Putamen (tissue), 1 donor: ENCODE data around the gene RITA1.

Experiments
- DNase-seq: peaks from one replicate; pipeline ENCODE4 v3.0.0-alpha.2; 2016; ENCODE audit warnings: low spot score

Gene RITA1

DNA sequence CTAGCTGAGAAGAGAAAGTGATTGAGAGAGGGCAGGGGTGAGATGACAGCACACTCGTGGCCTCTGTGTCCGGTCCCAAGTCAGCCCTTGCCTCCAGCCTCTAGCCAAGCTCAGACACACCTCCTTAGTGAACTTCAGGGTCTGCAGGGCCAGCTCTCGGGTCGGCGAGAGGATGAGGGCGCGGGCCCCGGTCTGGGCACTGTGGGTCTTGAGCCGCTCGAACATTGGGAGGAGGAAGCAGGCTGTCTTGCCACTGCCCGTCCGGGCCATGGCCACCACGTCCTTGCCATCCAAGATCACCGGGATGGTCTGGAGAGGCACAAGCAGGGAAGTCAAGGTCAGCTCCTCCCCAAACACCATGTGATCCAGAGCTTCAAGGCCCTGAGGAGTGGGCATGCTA is 6.5 kb upstream of the RITA1 start:
- no peak for DNase-seq

DNA sequence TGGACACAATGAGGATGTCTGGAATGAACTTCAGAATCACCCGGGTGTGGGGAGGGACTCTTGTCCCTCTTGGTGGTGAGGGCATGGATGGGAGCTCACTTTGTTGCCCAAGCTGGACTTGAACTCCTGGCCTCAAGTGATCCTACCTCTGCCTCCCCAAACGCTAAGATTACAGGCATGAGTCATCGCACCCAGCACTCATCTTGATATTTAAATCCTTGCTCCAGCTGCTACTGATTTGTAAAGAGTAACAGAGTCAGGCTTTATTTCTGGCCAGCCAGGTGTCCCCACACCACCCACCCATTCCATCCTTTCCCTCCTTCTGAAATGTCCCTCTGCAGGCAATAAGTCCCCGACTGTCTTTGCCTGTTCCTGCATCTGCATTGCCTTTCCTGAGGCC is 5.2 kb upstream of the RITA1 start:
- no peak for DNase-seq

DNA sequence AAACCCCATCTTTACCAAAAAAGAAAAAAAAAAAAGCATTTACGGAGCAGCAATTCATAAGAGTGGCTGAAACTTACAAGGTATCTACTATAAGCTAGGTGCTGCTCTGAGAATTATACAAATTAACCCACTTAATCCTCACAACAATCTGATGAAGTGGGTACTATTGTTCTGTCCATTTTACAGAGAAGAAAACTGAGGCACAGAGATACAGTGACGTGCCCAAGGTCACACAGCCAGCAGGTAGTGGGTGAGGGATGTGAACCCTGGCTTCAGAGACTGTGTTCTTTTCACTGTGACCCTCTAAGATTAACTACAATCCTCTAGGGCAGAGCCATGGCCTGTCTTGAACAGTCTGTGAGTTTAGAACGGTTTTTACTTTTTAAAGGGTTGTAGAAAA is 3.5 kb upstream of the RITA1 start:
- no peak for DNase-seq

DNA sequence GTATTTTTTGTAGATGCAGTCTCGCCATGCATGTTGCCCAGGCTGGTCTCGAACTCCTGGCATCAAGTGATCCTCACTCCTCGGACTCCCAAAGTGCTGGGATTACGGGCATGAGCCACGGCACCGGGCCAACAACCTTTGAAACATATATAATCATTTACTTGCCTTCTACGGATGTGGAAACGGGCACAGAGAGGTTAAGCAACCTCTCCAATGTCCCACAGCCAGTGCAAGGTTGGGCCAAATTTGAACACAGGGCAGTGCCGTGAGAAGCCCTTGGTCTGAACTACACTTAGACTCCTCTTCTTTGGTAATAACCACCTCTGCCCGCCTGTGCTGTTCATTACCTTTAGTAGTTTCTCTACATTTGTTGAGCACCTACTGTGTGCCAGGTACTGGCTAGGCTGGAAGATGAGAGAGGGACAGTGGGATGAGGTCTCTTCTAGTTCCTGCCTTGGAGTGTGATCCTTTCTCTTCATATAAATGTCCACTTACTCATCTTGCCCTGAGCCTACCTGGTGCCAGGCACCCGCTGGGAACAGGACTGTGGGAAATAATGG is 2.4 kb upstream of the RITA1 start:
- no peak for DNase-seq

DNA sequence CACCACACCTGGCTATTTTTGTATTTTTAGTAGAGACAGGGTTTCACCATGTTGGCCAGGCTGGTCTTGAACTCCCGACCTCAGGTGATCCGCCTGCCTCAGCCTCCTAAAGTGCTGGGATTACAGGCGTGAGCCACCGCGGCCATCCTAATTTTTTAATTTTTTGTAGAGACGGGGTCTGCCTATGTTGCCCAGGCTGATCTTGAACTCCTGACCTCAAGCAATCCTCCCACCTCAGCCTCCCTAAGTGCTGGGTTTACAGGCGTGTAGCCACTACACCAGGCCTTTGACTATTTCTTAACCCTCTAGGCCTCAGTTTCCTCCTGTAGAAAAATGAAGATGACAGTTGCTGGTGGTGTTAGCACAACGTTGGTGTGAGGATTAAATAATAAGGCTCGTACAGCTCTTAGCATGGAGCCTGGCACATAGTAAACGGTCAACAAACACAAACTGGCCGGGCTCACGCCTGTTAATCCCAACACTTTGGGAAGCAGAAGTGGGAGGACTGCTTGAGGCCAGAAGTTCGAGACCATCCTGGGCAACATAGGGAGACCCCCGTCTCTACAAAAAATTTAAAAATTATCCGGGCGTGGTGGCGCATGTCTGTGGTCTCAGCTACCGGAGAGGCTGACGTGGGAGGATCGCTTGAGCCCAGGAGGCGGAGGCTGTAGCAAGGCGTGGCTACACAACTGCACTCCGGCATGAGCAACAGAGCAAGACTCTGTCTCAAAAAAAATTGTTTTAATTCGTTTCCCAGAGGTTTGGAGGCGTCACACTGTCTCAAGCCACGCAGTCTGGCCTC is 1.2 kb upstream of the RITA1 start:
- DNase-seq, result no peak

DNA sequence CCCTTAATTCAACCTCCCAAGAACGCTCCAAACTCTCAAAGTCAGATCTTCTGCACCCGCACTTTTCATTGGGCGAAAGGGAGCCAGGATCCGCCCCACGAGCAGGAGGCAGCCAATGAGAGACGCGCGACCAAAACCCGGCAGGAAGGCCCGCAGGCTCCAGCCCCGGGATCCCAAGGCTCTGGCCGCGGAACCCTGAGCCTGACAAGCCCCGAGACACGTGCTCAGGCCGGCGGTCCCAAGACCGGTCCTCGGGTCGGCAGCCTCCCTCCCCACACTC is 681 bp upstream of the RITA1 start:
- DNase-seq, result peak; percentile 85

DNA sequence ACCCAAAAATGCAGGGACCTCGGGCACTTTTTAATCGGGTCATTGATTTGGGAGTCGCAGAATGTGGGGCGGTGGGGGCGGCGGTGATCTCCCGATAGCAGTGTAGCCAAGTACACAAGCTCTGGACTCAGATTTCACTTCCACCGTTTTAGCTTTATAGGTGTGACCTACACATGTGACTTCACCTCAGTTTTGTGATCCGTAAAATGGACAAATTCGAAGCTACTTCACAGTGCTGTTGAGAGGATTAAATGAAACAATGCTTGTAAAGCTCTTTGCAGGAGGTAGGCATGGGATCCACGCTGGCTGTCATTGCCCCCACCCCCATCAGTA is 478 bp downstream of the RITA1 start:
- DNase-seq, result no peak

DNA sequence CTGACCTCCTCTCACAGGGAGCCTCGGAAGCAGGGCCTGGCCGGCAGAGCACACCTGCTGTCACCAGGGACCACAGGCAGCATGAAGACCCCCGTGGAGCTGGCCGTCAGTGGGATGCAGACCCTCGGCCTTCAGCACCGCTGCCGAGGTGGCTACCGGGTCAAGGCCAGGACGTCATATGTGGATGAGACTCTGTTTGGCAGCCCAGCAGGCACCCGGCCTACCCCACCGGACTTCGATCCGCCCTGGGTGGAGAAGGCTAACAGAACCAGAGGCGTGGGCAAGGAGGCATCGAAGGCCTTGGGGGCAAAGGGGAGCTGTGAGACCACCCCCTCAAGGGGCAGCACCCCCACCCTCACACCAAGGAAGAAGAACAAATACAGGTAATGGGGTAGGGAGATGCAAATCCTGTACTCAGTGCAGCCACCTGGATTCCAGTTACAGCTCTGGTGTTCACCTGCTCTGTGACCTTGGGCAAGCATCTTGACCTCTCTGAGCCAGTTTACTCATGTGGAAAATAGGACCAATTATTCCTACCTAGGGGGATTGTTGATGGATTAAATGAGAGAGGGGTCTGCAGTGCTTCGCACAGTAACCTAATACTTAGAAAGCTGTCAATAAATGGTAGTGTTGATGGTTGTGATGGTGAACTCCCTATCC is 1.3 kb downstream of the RITA1 start:
- DNase-seq, result no peak

DNA sequence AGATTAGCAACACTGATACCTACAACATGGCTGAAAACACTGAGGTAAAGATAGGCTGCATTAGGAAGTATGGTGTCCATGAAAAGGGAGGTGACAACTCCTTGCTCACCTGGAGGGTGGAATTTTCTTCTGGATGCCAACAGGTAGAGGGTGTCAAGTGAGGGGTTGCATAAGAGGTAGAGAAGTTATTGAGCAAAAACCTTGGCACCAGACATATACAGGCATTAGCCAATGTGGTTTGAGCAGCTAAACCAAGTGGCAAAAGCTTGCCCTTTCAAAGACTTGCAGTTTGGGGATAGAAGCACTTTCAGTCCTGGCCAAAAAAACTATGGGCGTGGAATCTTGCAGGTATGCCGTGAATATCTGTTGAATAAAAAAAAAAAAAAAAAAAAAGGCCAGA is 3.8 kb downstream of the RITA1 start:
- DNase-seq, result no peak

DNA sequence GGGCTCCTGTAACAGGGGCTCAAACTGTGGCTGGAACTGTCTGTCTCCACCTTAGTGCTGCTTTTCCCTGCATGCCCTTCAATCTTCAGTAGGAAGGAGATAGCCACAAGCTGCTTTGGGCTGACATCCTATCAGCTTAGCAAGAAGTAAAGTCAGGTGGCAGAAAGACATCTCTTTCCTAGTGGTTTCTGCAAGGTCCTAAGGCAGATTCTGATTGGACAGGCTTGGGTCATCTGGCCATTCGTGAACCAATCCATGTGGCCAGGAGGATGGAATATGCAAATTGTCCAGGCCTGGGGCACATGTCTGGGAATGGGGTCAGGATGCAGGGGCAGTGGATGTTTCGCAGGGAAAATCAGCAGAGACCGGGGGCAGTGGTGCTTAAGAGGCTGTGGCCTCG is 5.2 kb downstream of the RITA1 start:
- DNase-seq, result no peak

DNA sequence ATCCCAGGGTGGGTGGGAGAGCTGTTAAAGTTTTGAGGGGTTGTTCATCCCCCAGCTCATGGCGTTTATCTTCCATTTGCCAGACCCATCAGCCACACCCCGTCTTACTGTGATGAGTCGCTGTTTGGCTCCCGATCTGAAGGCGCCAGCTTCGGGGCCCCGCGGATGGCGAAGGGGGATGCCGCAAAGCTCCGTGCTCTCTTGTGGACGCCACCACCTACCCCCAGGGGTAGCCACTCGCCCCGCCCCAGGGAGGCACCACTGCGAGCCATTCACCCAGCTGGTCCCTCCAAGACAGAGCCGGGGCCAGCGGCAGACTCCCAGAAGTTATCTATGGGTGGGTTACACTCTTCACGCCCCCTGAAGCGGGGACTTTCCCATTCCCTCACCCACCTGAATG is 5.7 kb downstream of the RITA1 start:
- DNase-seq, result no peak

DNA sequence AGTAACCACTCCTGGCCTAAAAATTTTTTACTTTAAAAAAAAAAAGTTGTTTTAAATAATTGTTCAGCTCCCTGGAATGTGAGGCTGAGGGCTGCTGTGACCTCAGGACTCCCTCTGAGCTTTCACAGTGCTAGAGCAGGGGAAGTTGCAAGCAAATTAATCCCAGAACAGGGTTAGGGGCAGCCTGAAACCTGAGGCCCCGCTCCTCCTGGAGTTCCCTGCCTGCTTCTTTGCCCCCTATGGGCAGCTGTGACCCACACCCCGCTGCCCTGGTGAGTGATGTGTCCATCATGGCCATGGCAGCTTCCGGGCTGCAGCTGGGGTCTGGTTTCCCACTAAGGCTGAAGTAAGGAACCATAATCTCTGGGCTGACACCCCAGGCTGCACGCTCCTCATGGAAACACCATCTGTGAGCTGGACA is 9.5 kb downstream of the RITA1 start:
- no peak for DNase-seq

DNA sequence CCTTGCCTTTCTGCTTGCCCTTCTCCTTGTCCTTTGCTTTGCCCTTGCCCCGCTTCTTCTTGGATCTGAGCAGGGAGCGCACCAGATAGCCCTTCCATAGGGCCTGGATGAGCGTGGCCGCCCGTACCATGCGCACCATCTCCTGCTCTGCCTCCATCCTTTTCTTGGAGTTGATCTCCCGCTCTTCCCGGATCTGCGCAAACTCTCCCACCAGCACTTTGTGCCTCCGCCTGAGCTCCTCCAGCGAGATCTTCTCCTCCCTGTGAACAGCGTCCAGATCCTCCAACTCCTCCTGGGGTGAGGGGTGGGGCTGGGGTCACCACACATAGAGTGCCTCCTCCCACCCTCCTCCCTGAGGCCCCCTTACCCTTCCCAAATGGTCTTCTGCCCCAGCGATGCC is 10.1 kb downstream of the RITA1 start:
- no peak for DNase-seq

DNA sequence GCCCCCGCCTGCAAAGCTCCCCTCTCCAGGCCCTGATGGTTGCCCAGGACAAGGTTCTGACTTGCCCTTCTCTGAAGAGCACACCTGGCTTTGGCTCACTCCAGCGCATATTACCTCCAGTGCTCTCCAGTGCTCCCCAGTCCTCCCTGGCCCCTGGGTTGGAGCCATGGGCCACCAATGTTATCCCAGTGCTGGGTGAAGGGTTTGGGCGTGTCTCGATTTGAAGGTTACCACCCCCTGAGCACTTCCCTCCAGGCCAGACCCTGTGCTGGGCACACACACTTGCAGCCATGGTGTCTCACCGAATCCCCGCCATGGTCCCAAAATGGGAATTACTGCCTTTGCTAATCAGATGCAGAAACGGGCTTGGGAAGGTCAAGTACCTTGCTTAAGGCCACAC is 11.1 kb downstream of the RITA1 start:
- no peak for DNase-seq

DNA sequence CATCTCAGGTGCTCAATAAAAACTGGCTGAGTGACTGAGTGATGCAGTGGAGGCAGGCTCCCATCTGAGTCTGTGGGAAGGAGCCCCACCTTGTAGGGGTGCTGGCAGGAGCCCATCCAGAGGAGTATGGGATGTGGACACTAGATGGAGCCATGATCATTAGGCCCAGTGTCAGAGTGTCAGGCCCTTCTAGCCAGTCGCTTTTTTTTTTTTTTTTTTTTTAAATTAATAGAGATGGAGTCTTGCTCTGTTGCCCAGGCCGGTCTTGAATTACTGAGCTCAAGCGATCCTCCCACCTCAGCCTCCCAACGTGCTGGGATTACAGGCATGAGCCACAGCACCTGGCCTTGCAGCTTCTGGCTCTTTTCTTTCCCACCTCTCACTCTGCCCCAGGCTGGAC is 11.5 kb downstream of the RITA1 start:
- peak; percentile 67 for DNase-seq

DNA sequence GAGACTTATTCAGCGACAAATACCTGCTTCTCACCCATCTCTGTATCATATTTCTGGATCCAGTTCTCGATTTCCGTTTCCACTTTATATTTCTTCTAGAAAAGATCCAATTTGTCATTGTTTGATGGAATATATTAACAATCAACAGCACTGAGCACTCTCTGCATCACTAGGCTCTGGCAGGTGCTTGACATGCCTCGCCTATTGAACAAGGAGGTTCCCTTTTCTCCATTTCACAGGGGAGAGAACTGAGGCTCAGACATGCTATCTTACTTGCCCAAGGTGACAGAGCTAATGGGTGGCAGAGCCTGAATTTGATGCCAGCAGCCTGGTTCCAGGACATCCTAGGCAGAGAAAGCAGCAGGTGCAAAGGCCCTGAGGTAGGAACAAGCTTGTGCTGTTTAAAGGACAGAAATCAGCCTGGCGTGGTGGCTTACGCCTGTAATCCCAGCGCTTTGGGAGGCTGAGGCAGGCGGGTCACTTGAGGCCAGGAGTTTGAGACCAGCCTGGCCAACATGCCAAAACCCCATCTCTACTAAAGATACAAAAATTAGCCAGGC is 12.1 kb downstream of the RITA1 start:
- no peak for DNase-seq

DNA sequence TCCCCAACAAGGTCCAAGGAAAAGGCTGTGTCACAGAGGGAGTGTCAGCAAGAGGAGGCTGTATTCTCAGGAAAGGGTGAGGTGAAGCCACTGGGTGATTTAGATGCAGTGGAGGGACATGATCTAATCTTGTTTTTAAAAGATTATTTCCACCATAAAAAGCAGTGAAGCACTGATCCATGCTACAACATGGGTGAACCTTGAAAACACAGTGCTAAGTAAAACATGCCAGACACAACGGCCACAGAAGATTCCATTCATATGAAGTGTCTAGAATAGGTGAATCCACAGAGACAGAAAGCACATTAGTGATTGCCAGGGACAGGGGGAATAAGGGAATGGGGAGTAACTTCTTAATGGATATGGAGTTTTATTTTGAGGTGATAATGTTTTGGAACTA is 12.8 kb downstream of the RITA1 start:
- DNase-seq, result no peak

DNA sequence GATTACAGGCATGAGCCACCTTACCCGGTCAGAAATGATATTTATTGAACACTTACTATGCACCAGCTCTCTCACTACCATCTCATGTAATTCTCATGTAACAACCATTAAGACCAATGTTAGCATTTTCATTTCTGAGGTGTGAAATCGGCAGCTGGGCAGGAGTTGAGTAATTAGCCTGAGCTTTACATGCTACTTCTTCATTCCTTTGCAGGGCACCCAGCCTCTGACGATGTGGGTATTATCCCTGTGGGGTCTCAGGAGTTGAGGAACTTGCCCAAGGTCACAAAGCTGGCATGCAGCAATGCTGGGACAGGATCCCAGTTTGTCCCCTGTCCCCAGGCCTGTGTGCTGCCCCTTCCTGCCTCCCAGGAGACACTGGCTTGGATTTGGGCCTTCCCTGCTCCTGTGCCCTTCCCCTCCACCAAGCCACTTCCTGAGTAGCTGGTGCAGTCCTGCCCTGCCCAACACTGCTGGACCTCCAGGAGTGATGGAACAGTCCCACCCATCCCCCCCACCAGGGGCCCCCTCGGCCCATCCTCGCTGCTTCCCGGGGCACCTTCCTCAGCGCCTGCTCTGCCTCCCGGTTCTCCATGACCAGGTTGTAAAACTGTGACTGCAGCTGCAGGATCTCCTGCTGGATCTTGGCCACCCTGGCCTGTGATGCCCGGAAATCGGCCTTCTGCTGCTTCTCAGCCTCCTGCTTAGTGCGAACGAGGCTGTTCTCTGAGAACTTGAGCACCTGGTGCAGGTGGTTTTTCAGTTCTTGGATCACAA is 14.7 kb downstream of the RITA1 start:
- no peak for DNase-seq

DNA sequence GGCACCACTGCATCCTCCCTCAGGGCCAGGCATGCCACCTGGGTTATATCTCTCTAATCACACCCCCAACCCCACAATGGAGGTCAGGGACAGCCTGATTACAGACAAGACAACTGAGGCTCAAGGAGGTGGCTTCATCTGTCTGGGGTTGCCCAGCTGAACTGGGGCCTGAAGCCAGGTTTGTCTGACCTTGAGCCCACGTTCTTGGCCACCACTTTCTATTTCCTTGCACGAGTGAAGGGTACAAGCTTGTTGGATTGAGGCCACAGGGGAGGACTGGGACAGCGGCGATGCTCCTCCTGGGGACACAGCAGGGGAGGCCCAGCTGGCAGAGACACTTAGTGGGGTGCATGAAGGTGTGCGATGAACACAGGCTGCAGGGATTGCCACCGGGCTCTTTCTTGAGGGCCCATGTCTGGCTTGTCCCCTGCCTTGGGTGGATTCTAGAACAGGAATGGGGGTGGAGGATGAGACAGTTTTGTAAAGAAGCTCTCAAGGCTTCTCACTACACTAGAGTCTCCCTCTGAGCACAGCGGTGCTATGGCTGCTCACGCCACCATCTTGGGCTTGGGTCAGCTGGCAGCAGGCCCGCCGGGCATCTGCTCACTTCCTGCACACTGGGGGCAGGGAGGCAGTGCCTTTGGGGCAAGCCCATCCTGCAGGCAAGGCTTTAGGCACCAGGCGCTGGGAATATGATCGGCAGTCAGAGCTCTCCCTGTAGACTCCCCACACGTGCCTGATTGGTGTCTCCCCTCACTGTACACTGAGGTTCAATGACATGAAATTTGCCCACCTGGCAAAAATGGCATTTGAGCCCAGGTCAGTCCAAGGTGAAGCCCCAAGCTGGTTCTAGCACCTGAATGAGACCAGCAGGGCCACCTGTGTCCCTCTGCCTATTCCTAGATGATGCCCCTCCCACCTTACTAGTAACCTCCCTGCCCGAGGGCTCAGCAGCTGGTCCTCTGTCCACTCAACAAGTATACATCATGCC is 16.0 kb downstream of the RITA1 start:
- DNase-seq, result no peak

DNA sequence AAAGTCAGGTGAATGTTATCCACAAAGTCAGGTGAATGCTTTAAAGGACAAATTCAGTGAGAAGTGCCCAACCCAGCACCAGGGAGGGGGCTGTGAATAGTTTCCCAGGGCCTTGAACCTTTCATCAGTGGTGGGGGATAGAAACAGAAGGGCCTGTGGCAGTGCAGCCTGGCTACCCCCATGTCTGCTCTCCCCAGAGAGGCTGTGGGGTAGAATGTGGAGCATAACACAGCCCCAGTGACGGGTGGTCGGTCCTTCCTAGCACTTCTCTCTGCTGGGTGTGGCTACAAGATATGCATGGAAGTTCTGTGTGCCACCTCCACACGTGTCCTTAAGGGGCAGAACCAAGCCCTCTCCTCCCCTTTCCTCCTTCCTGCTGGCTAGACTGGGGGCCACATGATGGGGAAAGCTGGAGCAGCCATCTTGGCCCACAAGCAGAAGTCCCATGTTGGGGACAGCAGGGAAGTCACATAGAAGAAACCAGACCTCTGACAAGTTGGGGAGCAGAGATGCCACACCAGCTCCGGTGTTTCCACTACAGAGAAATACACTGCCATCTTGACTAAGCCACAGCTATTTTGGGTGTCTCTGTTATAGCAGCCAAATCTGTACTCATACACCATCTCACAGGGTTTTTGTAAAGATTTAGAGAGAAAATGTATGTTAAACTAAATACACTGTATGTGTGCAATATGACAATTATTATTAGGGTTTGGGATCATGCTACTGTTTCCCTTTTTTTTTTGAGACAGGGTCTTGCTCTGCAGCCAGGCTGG is 17.0 kb downstream of the RITA1 start:
- DNase-seq, result no peak
